IPS DF 6.9 (cell line): ENCODE measurements around the gene MAML2.

Experiments used
- DNase-seq: peaks from one replicate; pipeline ENCODE4 v3.0.0-alpha.2; 2013; ENCODE audit warnings: low read depth, low spot score
- H3K27ac ChIP-seq: one replicate; pipeline ENCODE4 v1.5.1; 2013; ENCODE audit warnings: low read length, control low read depth
- H3K27me3 ChIP-seq: 2 replicates; pipeline ENCODE4 v1.6.1; 2013; ENCODE audit warnings: mild to moderate bottlenecking, low read length; ENCODE audit not compliant: control insufficient read depth, insufficient read depth
- H3K36me3 ChIP-seq: 2 replicates; pipeline ENCODE4 v1.6.1; 2013; ENCODE audit warnings: low read length; ENCODE audit not compliant: control insufficient read depth, insufficient read depth
- H3K4me1 ChIP-seq: 2 replicates; pipeline ENCODE4 v1.6.1; 2013; ENCODE audit warnings: low read length; ENCODE audit not compliant: control insufficient read depth, insufficient read depth
- H3K4me3 ChIP-seq: 2 replicates; pipeline ENCODE4 v1.5.1; 2013; ENCODE audit warnings: mild to moderate bottlenecking, low read length
- H3K9me3 ChIP-seq: 2 replicates; pipeline ENCODE4 v1.6.1; 2013; ENCODE audit warnings: low read length, inconsistent platforms; ENCODE audit not compliant: control insufficient read depth, insufficient read depth
- WGBS: extraction: QIAGEN DNeasy Blood & Tissue Kit; methylation state at CpG from one replicate; pipeline ENCODE4 v1.1.7; 2013; ENCODE audit warnings: mixed read lengths, missing lambda C conversion rate; ENCODE audit not compliant: insufficient read length, insufficient coverage; 5-methylcytosine and 5-hydroxymethylcytosine counted together

Gene MAML2

DNA sequence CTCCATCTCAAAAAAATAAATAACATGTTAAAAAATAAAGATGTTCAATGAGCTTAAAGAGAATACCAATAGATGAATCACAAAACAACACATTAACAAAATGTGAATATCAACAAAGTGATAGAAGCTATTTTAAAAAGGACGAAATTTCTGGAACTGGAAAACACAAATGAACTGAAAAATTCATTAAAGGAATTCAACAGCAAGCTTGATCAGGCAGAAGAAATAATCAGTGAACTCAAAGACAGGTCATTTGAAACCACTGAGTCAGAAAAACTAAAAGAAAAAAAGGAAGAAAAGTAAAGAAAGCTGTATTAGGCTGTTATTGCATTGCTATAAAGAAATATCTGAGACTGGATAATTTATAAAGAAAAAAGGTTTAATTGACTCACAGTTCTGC lies 412.0 kb downstream of the MAML2 start:
- H3K9me3 ChIP-seq, result no peaks in the 10 kb centered on the region
- H3K4me3 ChIP-seq, result no peak overlapping the region
- DNase-seq, result no peak
- H3K27me3 ChIP-seq, result no peaks in the 10 kb centered on the region
- H3K27ac ChIP-seq, result no peak overlapping the region
- WGBS, result no CpG with 5 or more reads among the region's 1 CpG
- H3K36me3 ChIP-seq, result no peaks in the 10 kb centered on the region
- no peaks in the 10 kb centered on the region for H3K4me1 ChIP-seq

DNA sequence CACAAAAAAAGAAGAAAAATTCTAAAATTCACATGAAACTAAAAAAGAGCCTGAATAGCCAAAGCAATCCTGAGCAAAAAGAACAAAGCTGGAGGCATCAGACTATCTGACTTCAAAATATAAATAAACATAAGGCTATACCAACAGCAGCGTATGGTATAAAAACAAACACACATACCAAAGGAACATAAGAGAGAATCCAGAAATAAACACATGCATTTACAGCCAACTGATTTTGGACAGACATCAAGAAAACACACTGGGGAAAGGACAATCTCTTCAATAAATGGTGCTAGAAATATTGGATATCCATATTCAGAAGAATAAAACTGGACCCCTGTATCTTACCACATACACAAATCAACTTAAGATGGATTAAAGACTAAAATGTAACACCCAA lies 416.3 kb downstream of the MAML2 start:
- Histone ChIP-seq H3K4me3 (no peak overlapping the region), H3K27ac (no peak overlapping the region), H3K36me3 (no peaks in the 10 kb centered on the region), H3K9me3 (no peaks in the 10 kb centered on the region), H3K27me3 (no peaks in the 10 kb centered on the region; the same call in 1 of the 2 replicates), H3K4me1 (no peaks in the 10 kb centered on the region)
- WGBS, result no CpG with 5 or more reads among the region's 1 CpG
- DNase-seq, result no peak
